ENCODE results near the gene SLC25A47. TPM values are rescaled to one million over a fixed set of nuclear protein-coding genes. Genes with fewer than 3 reads are reported as not detected.

The SLC25A47 gene
- total RNA-seq, 1 donor from 2014 or later, result not detected

GRCh38 chr14:100323942-100324307, 786 bp downstream of the SLC25A47 start:
- H3K4me3 ChIP-seq (ENCODE audit: low read depth, low read length), result no peak overlapping the region
- TF ChIP-seq CTCF (conservative IDR thresholded peaks at IDR 0.05; ENCODE audit: low read depth, low read length), result no peak
- DNase-seq (ENCODE audit: low read depth), result no peak

- H3K4me3 ChIP-seq (ENCODE audit: low read depth, low read length), result no peak overlapping the region
- DNase-seq (ENCODE audit: low read depth), result no peak
- no peak for TF ChIP-seq CTCF (conservative IDR thresholded peaks at IDR 0.05; ENCODE audit: low read depth, low read length)
Measured at GRCh38 chr14:100325231-100325632, 2.1 kb downstream of the SLC25A47 start.

GRCh38 chr14:100325958-100326357, 2.8 kb downstream of the SLC25A47 start:
- DNase-seq (ENCODE audit: low read depth), result no peak
- TF ChIP-seq CTCF (conservative IDR thresholded peaks at IDR 0.05; ENCODE audit: low read depth, low read length), result no peak
- H3K4me3 ChIP-seq (ENCODE audit: low read depth, low read length), result no peak overlapping the region

- H3K4me3 ChIP-seq (ENCODE audit: low read depth, low read length), result no peak overlapping the region
- DNase-seq (ENCODE audit: low read depth), result no peak
- TF ChIP-seq CTCF (conservative IDR thresholded peaks at IDR 0.05; ENCODE audit: low read depth, low read length), result no peak
Measured at GRCh38 chr14:100327128-100327527, 4.0 kb downstream of the SLC25A47 start.

GRCh38 chr14:100328495-100329163, 5.5 kb downstream of the SLC25A47 start:
- no peak for TF ChIP-seq CTCF (conservative IDR thresholded peaks at IDR 0.05; ENCODE audit: low read depth, low read length)
- no peak for DNase-seq (ENCODE audit: low read depth)

GRCh38 chr14:100329233-100330006, 6.3 kb downstream of the SLC25A47 start:
- no peak for DNase-seq (ENCODE audit: low read depth)
- H3K4me3 ChIP-seq (ENCODE audit: low read depth, low read length), result no peak overlapping the region
- no peak for TF ChIP-seq CTCF (conservative IDR thresholded peaks at IDR 0.05; ENCODE audit: low read depth, low read length)

More at GRCh38 chr14:100328495-100329163, 5.5 kb downstream of the SLC25A47 start:
- no peak overlapping the region for H3K4me3 ChIP-seq (ENCODE audit: low read depth, low read length)

Data from epithelial cell of proximal tubule (primary cell).